GM19452 (cell line): ENCODE data around the gene KIFC3.

ENCODE experiments used
- ATAC-seq: cut with Tn5 transposase; IDR thresholded peaks from one replicate; pipeline ENCODE4 v1.9.1; 2021; ENCODE audit not compliant: unreplicated experiment

Gene KIFC3

DNA sequence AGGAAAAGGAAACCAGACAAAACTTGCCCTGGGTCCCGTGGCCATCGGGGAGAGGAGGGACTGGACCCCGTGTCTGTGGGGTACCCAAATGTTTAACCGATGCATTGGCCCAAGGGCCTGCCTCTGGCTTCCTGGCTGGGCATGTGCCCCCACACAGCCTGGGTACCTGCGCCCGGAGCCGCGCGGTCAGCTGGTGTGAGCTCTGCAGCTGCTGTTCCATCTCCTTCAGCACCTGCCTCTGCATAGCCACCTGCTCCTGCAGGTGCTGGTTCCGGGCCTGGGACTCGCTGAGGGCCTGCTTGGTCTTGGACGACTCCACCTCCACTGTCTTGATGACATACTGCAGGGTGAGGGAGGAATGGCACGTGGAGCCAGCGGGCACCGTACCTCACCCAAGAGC lies 31.9 kb downstream of the KIFC3 start:
- no peak for ATAC-seq

DNA sequence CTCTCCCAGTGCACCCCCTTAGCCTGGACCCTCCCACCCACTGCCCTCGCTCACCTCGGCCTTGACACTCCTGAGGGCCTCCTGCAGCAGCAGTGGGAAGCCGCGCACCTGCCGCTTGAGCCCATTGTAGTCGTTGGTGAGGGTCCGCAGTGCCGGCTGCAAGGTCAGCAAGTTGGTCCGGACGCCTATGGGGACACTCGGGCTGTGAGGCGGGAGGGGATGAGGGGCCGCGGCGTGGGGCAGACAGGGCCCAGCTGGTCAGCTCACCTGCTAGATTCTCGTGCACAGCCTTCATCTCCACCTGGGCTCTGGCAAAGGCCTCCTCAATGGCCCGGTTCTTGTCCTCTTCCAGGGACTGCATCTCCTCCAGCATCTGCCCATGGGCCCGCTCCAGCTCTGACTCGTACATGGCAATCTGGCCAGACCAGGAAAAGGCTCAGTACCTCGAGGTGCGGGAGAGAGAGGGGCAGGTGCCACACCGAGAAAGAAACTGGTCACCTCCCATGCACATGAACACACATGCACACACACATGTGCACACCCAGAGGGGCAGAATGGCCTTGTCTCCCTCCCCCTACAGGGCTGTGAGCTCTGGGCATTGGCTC lies 32.6 kb downstream of the KIFC3 start:
- ATAC-seq = no peak

DNA sequence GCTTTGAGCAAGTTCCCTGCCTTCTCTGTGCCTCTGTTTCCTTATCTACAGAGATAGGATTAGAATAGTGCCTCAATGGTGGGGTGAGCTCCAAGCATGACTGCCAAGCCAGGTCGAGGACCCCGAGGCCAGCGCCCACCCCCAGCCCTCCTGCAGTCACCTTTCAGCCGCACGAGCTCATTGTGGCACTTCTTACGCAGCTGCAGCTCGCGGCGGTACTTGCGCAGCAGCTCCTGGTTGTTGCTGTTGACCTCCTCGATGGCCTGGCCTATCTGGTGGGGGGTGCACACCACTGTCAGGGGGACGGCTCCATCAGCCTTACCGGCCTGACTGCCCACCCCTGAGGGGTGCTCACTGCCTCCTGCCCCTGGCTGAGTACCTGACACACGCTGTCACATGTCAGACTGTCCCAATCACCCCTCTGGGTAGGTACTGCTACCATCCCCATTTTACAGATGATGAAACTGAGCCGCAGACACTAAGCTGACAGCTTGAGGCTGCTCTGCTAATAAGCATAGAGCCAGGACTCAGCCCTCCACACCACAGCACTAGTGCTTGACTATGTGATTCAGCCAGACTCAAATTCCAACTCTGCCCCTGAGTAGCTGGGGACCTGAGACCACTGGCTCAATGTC lies 35.5 kb downstream of the KIFC3 start:
- ATAC-seq = no peak

DNA sequence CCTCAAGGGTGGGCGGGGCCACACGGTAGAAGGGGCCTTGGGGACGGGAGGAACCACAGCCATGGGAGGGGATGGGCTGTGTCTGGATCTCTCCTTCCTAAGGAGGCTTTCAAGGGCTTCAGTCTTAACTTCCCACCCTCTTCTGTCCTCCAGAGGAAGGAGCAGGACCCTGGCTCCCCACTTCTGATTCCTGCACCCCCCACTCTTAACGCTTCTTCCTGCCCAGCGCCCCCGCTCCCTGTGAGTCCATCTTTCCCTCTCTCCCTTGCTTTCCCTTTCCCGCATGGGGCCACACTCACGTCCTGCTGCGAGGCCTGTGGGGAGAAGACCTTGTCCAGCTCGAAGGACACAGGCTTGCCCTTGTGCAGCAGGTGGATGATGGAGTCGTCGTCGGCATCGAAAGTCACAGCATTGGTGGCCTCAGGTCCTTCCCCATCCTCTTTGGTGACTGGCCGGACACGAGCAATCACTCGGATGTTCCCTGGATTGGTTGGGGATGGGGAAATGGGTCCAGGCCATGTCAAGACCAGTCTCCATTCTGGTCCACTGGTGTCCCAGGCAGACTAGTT lies 37.0 kb downstream of the KIFC3 start:
- ATAC-seq = no peak

DNA sequence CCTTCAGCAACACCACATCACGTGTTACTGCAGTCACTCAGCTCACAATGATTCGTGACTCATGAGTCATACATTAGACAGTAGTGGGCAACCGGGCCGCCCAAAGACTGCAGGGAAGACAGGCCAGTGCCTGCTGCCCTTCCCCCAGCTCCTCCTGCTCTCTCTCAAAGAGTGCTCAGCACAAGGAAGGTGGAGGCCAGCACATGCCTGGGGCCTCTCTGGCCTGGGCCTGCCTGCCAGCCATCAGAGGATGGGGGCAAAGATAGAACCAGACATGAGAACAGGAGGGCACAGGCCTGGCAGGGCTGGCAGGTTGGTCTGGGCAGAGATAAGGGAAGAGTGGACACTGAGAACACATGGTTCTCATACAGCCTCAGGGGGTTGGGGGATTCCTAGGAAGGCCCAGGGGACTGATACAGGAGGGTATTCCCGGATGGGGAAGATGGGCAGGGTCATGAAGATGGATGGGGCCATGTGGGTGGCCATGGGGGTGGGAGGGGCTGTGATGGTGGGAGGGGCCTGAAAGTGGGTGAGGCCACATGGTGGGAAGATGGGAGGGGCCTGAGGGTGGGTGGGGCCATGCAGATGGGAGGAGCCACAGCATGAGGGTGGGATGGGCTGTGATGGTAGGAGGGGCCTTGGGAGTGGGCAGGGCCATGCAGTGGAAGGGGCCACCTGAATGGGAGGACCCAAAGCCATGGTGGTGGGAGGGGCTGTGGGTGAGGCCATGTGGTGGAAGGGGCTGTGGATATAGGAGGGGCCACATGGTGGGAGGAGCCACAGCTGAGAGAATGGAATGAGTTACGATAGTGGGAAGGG lies 37.7 kb downstream of the KIFC3 start:
- ATAC-seq = no peak

DNA sequence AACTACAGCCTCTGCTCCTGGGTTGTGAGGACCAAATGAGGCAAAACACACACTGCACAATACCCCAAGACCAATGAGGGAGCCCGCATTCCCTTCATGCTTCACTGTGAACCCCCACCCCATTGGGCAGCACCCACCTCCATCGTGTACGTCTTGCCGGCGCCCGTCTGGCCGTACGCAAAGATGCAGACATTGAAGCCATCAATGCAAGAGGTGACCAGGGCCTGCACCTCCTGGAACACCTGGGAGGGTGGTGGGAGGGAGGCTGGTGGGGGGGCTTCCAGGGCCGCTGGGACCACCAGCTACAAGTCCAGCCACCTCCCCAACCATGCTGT lies 38.3 kb downstream of the KIFC3 start:
- ATAC-seq = no peak

DNA sequence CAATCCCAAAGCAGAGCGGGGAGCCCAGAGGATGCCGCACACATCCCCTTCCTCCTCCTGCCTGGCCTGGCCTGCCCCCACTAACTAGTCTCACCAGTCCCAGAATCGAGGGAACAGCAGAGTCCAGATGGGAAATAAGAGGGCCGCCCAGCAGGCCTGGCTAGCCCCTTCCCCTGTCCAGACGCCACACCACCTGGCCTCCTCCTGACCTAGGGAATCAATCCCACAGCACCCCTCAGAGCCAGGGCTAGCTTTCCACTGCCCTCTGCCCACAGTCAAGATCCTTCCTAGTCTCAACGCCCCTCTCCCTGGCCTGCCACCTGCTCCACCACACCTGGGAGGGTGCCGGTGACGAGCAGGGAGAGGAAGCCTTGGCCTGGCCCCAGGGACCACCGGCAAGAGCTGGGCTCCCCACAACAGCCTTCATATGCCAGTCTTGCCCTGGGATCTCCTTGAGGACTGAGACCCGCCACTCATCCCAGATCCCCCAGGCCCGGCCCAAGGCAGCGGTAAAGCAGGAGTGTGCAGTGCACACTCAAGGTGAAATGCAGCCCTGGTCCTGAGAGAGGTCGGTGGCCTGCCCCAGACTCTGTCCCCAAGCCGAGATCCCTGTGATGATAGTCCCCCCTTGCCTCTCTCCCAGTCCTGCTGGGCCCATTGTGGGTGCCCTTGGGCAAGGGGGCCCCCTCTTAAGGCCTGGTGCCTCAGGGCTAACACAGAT lies 38.8 kb downstream of the KIFC3 start:
- ATAC-seq = no peak

DNA sequence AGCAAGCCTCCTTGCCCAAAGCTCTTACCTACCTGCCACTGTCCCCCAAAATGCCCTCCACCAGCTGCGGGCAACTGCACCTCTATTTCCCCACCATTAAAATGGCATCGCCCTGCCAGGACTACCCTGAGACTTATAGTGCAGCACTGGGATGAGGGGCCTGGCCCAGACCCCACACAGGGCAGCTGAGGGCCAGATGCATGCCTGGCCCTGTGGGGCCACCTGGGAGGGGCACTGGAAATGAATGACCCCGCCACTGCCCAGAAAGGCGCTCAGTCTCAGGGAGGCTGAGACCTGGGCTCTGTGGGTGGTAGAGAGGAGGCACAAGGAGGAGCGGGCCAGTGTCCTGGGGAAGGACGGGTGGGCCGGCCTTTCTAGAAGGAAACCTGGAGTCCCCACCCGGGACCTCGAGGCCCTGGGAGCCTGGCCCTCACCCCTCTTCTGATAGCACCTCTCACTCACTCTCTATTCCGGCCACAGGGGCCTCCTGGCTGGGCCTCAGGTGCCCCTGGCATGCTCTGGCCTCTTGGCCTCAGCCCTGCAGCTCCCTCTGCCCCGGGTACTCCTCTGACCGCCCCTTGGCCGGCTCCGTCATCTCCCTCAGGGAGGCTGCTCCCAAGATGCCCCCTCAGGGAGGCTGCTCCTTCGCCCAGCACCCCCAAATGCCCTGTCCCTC lies 39.8 kb downstream of the KIFC3 start:
- no peak for ATAC-seq

DNA sequence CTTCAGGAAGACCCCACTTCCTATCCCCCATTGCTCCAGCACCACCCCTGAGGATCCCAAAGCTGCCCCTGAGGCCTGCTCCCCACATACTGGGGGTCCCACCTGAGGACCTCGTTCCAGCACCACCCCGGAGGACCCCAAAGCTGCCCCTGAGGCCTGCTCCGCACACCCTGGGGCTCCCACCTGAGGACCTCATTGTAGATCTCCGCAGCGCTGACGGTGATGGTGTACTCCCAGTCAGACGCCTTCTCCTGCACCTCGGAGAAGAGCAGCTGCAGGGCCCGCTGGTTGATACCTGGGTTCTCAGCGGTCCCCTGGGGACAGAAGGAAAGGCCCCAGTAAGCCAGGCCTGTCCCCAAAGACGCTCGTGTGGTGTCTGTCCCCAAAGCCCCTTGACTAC lies 40.3 kb downstream of the KIFC3 start:
- ATAC-seq = no peak

DNA sequence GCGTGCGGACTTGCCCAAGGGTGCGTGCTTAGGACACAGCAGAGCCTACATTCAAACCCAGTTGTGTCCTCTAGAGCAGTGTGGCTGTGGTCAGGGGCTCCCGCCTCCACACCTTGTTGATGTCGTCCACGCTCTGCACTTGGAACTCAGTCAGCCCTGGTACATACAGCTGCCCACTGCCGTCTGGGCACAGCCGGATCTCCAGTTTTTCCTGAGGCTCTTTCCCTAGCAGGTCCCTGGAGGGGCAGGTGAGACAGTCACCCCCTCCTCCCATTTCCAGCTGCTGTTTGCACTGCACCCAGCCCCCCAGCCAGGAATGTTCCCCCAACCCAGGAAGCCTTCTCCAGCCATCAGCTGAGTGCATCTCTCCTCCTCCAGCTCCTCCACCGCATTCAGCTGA lies 41.0 kb downstream of the KIFC3 start:
- ATAC-seq = no peak

DNA sequence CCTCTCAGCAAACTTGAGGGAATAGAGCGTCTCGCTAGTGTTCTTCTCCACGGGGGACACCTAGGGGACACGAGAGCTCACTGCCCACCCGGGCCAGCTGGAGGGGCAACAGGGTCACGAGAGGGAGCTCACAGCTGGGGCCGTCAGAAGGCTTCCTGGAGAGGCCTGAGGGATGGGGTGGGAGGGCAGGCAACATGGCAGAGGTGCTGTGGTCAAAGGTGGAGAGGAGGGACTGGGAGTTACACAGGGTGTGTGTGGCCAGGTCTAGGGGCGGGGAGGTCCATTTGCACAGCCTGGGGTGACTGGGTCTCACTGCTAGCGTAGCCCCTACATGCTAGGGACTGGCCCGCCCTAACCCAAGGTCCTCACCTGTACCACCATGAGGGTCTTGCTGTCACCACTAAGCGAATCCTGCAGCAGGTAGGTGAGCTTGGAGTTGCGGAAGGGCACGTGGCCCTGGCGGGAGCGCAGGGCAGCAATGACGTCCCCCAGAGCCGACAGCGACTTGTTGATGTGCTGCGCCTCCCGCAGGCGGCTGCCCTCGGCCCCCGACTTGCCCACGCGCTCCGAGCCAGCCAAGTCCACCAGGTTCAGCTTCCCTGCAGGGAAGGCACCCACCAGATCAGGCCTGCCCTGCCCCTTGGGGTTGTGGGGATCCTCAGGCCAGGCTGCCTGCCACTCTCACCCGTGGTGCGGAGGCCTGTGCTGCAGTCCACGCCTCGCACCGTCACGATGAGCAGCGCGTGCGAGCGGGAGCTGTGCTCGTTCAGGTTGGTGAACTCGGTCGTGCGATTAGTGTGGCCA lies 41.7 kb downstream of the KIFC3 start:
- no peak for ATAC-seq

DNA sequence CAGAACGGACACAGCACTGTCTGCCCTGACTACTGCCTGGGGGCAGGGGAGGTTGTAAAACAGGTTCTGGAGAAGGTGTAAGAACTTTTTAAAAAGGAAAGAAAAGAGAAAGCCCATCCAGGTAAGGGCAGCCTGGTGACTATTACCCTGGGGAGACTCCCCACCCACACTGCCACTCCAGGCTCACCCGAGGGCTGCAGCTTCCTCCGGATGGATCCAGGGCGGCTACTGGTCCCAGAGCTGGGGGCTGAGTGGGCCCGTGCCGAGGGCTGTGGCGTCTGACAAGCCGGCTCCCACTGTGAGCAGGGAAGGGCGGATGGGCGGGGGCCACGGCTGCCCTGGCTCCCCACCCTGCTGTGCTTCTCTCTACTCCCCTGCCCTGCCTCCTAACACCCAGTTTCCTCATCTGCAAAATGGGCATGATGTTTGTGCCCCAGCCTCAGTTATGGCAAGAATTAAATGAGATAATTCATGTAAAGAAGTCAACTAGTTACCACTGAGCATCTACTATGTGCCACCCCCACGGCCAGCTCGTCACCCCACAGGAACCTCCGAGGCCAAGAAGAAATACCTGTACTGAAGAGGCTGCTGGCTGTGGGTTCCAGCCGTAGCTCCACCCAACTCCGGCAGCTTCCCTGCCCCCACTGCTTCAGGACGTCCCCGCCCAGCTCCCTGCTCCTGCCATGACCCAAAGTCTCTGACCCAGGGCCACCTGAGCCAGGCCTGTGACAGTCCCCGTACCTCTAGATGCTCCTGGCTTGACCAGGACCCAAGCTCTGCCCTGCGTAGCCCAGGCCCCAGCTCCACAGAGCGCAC lies 42.5 kb downstream of the KIFC3 start:
- ATAC-seq = no peak

DNA sequence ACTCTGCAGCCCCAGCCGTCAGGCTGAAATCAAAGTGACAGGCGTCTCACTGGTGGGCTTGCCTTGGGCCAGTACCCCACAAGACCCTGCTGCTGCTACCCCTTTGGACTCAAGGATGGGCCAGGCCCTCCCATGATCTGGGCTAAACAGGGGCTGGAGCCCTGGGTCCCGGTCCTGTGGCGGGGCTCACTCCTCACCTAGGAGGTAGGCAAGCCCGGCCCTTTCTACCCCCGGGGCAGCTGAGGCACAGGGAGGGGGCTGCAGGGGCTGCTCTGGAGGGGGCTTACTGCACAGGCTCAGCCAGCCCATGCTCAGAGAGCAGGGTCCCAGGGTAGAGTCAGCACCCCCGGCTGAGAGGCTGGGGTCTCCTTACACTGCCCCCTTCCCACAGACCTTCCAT lies 43.2 kb downstream of the KIFC3 start:
- ATAC-seq = no peak

DNA sequence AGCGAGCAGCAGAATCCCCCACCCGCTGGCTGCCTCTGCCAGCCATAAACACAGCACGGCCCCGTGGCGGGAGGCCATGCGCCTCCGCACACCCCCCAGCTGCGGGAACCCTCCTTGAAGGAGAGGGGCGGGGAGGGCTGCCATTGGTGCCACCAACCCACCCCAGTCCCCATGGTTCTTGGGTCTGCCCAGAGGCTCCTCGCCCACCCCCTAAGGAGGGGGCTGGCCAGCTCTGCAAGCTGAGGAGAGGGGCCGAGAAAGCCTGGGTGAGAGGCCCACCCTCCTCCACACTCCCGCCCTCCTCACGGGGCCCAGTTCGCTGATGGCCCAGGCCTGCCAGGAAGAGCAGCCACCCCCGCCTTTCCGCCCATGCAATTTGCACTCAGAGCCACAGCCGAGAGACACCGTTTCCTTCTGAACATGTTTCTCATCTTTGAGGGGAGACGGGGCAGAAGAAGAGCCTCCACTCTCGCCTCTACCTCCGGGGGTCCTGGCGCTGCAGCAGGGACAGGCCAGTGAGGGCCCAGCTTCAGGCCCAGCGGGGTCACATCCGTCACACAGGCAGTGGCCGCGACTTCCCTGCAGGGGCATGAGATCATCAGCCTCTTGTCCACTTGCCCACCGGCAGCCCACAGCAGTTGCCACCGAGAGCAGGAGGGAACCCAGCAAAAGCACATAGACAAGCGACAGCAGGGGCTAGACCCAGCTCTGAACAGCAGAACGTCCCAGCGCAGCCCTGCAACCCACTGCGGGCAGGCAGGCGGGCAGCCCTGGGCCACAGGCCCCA lies 43.8 kb downstream of the KIFC3 start:
- no peak for ATAC-seq

DNA sequence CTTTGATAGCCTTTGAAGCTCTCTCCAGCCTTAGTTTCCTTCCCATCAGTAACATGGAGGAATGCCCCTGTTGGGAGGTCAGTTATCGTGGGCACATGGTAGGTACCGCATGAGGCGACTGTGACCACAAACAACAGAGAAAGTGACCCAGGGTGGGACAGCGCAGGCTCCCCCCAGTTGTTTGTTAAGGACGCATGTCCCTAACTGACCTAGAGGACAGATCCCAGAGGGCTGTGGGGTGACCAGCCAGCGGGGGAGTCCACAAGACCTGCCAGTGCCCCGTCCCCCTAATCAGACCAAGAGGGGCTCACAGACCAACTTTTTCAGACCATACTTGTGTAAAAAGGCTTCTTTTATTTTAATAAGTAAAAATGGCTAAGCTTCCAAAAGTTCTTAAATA lies 44.4 kb downstream of the KIFC3 start:
- ATAC-seq = no peak

DNA sequence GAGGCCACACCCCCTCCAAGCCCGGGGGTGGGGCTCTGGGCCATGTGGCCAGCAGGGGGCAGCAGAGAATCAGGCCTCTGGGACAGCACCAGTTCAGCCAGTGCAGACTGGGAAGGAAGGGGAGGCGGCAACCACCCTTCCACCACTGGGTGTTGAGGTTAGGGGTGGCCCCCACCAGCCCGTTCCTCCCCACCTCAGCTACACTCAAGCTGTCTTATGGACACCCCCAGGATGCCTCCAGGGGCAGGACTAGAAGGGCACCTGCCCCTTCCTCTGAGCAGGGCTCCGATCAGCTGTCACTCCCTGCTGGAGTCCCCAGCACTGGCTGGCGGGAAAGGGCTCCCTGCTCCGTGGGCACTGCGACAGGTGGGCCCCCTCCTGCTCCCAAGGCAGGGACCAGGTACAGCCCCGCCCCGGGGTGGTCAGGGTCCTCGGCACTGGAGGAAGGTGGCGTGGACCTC lies 44.9 kb downstream of the KIFC3 start:
- peak; percentile 94 for ATAC-seq

DNA sequence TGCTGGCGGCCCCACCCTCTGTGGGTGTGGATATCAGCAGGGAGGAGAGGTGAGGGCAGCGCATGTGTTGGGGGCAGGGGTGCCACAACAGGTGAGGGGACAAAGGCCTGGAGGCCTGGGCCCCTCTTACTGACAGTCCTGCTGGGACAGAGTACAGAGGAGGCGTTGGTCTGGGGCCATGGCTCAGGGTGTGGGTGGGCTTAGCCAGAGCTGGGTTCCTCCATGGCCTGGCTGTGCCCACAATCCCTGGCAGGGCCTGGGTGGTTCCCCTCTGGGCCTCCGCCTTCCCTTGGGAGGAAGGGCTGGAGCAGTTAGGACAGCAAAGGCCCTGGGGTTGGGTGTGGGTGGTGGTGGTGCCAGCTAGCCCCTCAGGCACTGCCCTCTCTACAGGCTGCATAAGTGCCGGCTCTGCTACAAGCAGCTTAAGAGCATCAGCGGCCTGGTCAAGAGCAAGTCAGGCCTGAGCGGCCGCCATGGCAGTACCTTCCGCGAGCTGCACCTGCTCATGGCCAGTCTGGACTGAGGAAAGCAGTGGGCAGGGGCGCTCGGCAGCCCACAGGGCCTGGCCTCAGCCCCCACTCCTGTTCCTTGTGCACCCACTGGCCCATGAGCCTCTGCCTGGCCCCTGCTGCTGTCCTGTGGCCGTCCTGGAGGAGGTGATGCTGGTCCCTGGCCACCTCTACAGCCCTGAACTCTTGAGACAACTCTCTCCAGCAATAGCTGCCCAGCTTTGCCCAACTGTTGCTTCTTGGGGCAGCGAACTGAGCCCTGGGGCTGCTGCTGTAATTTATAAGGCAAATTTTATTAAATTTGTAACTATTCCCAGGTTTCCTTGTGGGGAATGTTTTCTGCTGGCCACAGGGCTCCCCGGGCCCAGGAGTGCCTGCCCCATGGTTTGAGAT lies 45.6 kb downstream of the KIFC3 start:
- ATAC-seq = no peak
